Measurements from ENCODE around the gene PPARA. TPM values are rescaled to one million over a fixed set of nuclear protein-coding genes. Genes with fewer than 3 reads are reported as not detected.

The PPARA gene
- total and polyA plus RNA-seq, 2 of the 4 experiments (the other 2 are of a cell fraction), result 3.1 to 7.0 TPM

- DNase-seq, result no peak
- no peak overlapping the region for H3K4me2 ChIP-seq (ENCODE audit: low read depth, low read length)
- dilution Hi-C loops (cut with HindIII; ENCODE audit: low sequenced_read_pairs, unreplicated experiment), result no loop called here
Measured at GRCh38 chr22:46159777-46160176, 9.5 kb downstream of the PPARA start.

More at GRCh38 chr22:46159777-46160176, 9.5 kb downstream of the PPARA start:
- in situ Hi-C loops (cut with MboI; ENCODE audit: low sequenced_read_pairs) (no loop called here), intact Hi-C loops (cut with micrococcal nuclease) (no loop called here)
- Histone ChIP-seq H2BK5ac (ENCODE audit: low read depth, low read length, poor library complexity, severe bottlenecking) (no peak overlapping the region), H2BK120ac (ENCODE audit: low read depth, low read length) (no peak overlapping the region), H3K27me3 (ENCODE audit: control insufficient read depth, insufficient read depth, low read length) (no peaks in the 10 kb centered on the region), H4K8ac (ENCODE audit: low read depth in 2 of 2, low read length in 2 of 2) (no peak overlapping the region), H4K91ac (ENCODE audit: insufficient read depth, low read depth, low read length) (no peak overlapping the region), H2BK15ac (ENCODE audit: low read depth, low read length) (no peak overlapping the region), H3K79me1 (ENCODE audit: low read depth in 1 of 2, low read length in 2 of 2) (peaks cover 3 to 33% of the 10 kb centered on the region in 2 experiments), H3K23ac (ENCODE audit: low read depth, low read length) (no peak overlapping the region), H3K9me3 (ENCODE audit: control insufficient read depth, insufficient read depth, low read length) (no peaks in the 10 kb centered on the region), H3K36me3 (ENCODE audit: control insufficient read depth, insufficient read depth, low read length) (peaks cover 22% of the 10 kb centered on the region), H3K9ac (ENCODE audit: low read depth, low read length) (no peak overlapping the region), H2BK20ac (ENCODE audit: low read depth, low read length) (no peak overlapping the region), H3K27ac (ENCODE audit: insufficient read depth, low read length) (no peak overlapping the region), H3K4me3 (ENCODE audit: insufficient read depth, low read depth, low read length) (no peak overlapping the region), H3K4me1 (ENCODE audit: control insufficient read depth, insufficient read depth, low read length) (no peaks in the 10 kb centered on the region), H2AK5ac (ENCODE audit: low read depth, low read length) (no peak overlapping the region), H3K56ac (ENCODE audit: extremely low read depth, insufficient read depth, low read length) (no peak overlapping the region), H3K4ac (ENCODE audit: low read depth, low read length) (no peak overlapping the region), H3K9me1 (ENCODE audit: insufficient read depth, low read length) (0 out of 2 replicates have a peak, but pooled peaks cover 5% of the 10 kb centered on the region), H4K20me1 (ENCODE audit: insufficient read depth, low read length) (peaks cover 3% of the 10 kb centered on the region), H3K14ac (replicated peaks; ENCODE audit: low read depth, low read length) (no peak overlapping the region), H3K18ac (ENCODE audit: low read depth, low read length) (no peak overlapping the region), H4K5ac (ENCODE audit: low read depth, low read length) (no peak overlapping the region), H2AK9ac (replicated peaks; ENCODE audit: low read depth, low read length, poor library complexity) (no peak overlapping the region), H2AFZ (replicated peaks; ENCODE audit: low read length, poor library complexity) (no peak overlapping the region)
- WGBS, 2 experiments (ENCODE audit: extremely low coverage in 2 of 2, insufficient read length in 1 of 2), result 52% methylated on average over 3 of the region's 10 CpGs; no CpG with 5 or more reads in 1 of the 2 experiments
- ChIA-PET CTCF (no interaction called here), POLR2A (ENCODE audit: unreplicated experiment) (no interaction called here)
- ATAC-seq (ENCODE audit: low read depth), result no peak
- BruUV-seq (replicated peaks), result no TSS peak
- TF ChIP-seq POLR2A (IDR thresholded peaks at IDR 0.05; ENCODE audit: low read depth, low read length), result no peak
- no peak for TF ChIP-seq CHD1 (IDR thresholded peaks at IDR 0.05; ENCODE audit: low read depth, low read length)
- no peak for TF ChIP-seq ELK1 (IDR thresholded peaks at IDR 0.05; ENCODE audit: borderline replicate concordance, low read depth, low read length)

Data from IMR-90 (cell line).